HG02970 (cell line): ENCODE results near the gene TTK.
A peak's percentile ranks its signal among the peaks of the same experiment; 100 is the strongest.

Experiments
- ATAC-seq: cut with Tn5 transposase; IDR thresholded peaks from one replicate; pipeline ENCODE4 v1.9.1; 2021; ENCODE audit warnings: mild to moderate bottlenecking, moderate library complexity, moderate number of reproducible peaks; ENCODE audit not compliant: unreplicated experiment, low FRiP score

TTK gene

DNA sequence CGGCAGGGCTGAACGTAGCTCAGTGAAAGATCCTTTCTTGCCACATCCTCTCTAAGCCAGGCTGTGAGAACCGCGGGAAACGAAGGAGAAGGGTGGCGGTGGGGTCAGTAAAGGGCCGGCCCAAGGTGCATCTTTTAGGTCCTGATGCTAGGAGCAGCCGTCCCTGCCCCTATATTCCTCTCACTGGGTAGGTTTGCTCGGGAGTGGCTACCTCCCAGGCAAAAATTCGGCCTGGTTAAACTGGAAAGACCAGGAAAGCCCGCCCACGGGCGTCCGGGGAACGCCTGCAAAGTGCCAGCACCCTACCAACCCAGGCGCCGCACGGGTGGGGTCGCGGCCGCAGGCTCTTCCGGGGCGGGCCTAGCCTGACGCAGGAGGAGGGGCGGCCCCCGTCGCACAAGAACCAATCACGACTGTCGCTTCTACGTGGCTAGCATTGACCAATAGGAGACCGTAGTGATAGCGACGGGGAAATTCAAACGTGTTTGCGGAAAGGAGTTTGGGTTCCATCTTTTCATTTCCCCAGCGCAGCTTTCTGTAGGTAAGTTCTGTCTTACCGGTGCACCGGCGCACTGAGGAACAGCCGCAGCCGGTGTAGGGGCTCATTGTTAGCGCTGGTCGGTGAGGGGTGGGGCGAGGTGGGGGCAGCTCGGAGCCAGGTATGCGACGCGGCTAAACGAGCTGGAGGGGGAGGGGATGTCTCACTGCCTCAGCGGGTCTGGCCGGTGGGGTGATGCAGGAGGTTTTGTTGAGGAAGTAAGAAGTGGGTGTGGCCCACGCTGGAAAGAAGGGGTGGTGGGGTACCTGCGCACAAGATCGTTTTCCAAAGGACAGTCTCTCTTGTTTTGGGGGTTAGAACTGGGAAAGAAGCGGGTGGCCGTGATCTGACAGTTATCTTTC is at the start of gene TTK:
TSS of gene TTK (plus strand) at position 477 of the 900 bp plus-strand sequence. CDS start 1,195 bp downstream, outside the sequence.
- peak; percentile 100 for ATAC-seq

DNA sequence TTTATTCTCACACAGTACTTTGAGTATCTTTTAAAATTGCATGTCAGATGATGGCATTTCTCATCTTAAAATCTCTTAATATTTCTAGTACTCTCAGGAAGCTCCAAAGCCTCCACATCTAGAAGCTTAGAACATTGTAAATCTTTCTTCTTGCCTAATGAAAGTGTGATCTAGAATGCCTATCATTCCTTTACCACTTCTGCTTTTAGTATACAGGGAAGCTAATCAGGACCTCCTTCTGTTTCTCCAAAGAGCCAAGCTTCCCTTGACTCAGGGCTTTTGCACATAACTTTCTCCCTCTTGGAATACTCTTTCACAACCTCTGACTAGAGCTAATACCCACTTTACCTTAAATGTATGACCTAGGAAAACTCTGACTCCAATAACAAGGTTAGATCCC is 49.6 kb upstream of the TTK start:
- no peak for ATAC-seq

DNA sequence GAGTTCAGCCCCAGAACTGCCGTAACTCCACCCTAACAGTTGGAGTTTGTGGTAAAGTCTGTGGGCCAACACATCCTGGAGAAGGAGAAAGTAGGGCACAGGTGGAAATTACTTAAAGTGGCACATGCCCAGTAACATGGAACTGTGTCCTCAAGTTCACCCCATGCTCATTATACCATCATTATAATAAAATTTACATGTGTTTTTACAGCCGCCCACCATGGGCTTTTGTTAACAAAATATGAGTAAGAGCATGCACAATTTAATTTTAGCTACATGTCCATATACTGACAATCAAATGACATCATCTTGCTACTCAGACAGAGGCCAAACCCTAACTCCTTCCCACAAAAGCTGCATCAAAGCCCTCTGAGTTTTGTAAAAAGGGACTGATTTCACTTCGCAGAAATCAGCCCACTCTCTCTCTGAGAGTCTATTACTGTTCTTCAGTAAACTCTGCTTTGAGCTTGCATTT is 39.8 kb upstream of the TTK start:
- ATAC-seq: no peak

DNA sequence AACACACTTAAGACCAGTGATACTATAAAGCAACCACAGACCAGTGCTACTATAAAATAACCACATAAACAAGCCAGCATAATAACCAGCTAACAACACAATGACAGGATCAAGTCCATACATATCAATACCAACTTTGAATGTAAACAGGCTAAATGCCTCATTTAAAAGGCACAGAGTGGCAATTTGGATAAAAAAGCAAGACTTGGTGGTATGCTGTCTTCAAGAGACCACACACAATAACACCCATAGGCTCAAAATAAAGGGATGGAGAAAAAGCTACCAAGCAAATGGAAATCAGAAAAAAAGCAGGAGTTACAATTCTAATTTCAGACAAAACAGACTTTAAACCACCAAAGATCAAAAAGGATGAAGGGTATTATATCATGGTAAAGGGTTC is 37.3 kb upstream of the TTK start:
- no peak for ATAC-seq

DNA sequence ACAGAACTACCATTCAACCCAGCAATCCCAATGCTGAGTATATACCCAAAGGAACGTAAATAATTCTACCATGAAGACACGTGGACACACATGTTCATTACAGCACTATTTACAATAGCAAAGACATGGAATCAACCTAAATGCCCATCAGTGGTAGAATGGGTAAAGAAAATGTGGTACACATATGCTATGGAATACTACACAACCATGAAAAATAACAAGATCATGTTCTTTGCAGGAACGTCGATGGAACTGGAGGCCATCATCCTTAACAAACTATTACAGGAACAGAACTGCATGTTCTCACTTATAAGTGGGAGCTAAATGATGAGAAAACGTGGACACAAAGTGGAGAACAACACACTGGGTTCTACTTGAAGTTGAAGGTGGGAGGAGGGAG is 34.7 kb upstream of the TTK start:
- no peak for ATAC-seq

DNA sequence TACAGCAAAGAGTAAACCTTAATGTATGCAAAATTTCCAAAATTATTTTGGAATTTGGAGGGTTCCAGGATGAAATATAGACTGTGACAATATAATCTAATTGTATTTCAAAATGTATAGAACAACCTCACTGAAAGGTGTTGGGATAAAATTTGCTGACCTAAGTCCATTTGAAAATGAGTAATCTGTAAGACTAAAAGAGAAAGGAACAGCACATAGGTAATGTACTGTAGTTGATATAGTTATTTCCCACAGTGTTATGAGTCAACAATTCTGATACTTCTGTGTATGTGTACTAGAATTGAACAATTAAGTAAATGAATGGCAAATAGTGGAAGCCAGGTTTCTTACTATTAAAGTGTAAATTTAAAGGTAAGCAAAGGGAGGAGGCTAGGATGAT is 33.3 kb upstream of the TTK start:
- no peak for ATAC-seq

DNA sequence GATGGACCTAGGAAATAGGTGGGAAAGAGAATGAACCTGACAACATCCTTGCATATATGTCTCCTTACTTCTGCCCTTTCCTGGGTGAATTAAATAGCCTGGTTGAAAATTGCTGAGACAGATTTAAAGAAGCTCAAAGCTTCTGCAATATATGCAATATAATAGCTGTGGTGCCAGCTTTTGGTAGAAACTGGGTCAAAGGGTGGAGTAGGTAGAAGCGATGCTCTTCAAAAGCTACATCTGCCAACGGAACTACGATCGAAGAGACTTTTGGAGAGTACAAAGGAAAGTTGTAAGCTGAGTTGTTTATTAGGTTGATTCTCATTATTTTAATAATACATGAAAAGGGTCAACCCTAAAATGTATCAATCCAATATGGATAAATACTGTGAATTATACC is 22.8 kb upstream of the TTK start:
- ATAC-seq: no peak

DNA sequence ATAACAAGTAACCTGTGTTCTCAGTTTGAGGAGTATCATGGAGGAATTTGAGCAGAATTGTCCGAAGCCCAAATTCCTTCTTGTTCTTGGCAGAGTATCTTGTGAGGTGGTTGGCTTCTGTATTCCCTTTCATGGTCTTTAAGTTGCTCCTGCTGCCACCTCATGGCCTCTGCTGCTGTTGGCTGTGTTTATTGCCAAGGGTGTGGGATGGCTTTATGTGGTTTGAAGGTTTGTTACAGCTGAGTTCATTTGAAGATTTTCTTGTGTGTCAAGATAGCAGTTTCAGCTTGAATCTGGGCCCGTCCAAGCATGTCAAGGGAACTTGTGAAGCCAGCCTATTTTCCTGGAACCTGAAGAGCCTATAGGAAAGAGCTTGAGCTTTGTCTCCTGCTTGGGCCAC is 20.2 kb upstream of the TTK start:
- ATAC-seq: no peak

DNA sequence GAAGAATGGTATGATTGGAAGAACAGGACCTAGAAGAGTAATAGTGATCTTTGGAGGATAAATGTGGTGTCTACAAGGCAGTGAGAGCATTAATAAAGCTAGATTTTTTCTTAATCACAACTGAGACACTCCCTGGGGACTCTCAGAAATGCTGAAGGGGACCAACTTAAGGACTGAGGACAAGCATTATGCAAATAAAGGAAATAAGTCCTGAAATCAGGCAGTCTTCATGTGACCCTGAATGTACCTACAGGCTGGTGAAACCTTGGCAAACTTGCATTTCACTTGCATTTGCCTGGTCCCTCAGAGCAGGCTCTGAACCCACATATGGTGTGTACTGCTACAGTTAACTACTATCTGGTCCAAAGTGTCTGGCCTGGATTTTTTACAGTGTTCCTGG is 19.3 kb upstream of the TTK start:
- no peak for ATAC-seq

DNA sequence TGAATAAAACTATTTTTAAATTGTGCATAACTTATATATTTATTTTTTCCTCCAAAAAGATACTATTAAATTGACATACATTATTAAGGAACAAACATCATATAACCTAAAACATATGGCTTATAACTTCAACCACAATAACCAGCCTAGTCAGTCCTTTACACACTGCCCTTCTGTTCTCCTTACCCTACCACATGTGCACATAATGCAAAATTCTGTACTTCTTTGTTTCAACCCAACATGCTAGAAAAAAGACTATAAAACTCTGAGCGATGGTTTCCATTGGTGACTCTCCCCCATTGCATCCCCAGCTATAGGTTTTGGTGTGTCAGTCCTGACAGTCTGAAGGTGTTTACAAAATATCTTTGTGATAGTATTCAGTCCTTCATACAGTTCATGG is 14.8 kb upstream of the TTK start:
- no peak for ATAC-seq

DNA sequence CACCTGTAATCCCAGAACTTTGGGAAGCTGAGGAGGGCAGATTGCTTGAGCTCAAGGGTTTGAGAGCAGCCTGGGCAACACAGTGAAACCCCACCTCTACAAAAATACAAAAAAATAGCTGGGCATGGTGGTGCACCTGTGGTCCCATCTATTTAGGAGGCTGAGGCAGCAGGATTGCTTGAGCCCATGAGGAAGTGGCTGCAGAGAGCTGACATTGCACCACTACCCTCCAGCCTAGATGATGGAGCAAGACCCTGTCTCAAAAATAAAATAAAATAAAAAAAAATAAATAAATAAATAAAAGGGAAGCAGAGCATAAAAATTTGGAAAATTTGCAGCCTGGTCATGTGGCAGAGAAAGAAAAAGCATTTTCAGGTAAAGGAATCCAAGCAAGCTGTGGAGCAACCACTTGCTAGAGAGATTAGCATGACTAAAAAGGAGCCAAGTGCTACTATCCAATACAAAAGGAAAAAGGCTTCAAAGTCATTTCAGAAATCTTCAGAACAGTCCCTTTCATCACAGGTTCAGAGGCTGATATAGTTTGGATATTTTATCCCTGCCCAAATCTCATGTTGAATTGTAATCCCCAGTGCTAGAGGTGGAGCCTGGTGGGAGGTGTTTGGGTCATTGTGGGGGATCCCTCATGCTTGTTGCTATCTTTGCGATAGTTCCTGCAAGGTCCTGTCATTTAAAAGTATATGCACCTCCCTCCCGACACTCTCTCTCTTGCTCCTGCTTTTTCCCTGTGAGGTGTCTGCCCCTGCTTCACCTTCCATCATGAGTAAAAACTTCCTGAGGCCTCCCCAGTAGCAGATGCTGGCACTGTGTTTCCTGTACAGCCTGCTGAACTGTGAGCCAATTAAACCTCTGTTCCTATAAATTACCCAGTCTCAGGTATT is 11.2 kb upstream of the TTK start:
- ATAC-seq: no peak

DNA sequence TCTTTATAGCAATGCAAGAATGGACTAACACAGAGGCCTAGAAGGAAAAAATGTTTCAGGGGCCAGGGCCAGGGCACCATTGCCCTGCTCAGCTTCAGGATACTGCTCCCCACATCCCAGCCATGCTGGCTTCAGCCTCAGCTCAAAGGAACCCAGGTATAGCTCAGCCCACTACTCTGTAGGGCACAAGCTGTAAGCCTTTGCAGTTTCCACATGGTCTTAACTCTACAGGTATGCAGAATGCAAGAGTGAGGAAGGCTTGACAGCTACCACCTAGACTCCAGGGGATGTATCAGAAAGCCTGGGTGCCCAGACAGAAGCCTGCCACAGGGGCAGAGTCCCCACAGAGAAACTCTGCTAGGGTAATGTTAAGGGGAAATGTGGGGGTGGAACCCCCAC is 10.5 kb upstream of the TTK start:
- ATAC-seq: no peak

DNA sequence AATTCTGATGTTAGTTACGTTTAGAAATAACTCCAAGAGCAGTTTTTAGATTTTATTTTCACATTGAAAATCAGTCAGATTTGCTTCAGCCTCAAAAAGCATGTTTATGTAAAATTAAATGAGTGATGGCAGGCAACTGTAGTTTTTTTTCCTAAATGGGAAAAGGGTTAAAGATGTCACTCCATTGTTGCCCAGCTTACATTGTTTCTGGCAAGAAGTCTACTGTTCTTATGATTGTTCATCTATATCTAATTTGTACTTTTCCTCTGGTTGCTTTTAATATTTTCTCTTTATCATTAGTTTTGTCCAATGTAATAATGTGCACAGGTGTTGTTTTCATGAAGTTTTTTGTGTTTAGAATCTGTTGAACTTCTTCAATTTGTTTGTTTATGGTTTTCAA is 6.7 kb upstream of the TTK start:
- no peak for ATAC-seq

DNA sequence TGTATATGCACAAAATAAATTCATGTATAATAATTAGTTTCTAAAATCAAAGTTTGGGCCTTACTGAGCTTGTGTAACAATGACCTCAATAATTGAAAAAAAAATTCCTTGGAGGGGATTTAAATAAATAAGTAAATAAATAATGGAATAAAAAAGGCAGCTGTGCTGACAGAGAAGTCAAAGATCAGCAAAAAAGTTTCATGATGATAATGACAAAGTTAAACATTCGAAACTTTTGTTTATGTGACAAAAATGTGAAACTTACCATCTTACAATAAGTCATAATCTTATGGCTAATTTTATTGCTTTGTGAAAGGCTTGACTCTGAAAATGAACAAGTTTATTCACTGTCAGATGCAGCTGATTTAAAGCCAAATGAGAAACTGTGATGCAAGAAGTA is 3.1 kb upstream of the TTK start:
- ATAC-seq: no peak

DNA sequence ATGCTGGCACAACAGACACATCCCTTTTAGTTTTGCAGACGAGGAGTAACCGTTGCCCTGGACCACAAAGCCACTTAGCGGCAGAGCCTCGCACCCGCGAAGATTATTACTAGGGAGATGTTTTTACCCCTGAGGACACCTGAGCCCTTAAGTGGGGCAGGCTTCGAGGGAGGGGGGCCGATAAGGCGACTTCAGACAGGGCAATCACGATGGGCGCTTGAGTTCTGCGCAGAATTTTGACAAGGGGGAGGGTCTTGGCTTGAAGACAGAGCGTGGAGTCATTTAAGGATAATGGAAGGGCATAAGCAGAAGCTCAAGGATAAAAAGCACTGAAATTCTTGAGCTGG is 650 bp upstream of the TTK start:
- ATAC-seq: peak; percentile 1

DNA sequence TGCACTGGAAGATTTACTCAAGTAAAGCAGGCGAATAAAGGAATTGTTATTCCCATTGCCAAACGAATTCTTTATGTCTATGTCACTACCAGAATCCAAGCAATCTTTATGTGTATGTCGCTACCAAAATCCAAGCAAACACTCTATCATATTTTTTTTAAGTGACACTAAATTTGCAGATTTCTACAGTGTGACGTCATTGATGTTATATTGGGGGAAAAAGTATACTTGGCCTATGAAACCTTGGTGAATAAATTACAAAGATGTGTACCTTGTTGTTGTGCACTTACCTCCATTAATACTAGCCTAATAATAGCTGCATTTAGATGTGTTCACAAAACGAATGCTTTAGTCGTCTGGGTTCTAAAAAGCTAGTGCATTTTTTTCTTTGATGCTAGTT is 957 bp downstream of the TTK start:
- no peak for ATAC-seq

DNA sequence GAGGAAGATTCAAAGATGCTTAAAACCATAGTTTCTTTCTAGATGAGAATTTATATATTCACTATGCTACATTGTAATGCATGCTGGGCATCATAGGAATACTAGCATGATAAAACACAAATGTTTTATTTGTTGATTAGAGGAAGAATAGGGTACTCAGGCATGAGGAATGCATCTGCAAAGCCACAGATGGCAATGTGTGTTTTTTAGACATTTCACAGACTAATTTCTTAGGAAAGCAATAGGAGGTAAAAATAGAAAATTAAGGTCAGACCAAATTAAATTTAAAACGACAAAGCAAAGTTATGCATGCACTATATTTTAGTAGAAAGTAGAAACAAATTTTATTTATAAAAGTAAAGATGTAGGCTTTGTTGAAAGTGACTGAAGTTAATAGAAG is 2.1 kb downstream of the TTK start:
- no peak for ATAC-seq

DNA sequence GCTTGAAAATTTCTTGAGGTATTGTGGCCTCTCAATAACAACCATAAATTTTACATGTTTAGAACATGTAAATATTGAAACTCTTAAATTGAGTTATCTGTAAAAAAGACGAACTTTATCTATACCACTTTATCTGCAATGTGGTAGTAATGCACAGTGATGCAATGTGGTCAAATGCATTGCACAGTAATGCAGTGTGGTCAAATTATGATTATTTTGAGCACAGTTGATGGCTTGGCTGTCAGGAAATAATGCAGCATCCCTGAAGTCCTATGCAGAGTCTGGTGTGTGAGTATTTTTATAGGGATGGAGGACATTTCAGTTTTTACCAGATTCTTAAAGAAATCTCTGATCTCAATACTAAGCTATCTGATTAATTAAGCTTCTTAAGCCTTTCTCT is 5.1 kb downstream of the TTK start:
- no peak for ATAC-seq

DNA sequence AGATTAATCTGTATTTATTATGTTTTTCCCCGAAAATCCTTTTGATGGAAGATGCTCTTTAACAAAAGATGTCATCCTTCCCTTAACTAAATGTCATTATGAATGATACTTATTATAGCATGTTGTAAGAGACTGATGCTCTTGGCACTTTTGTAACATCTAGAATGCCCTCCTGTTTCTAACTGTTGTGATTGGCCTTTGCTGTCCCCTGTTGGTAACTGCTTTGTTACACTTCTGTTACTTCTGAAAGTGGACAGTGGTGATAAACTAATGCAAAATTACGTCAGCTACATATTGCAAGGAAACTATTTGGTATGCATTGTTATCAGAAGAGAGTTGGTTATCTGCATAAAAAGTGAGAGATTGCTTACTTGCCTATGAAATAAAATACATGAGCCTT is 5.8 kb downstream of the TTK start:
- no peak for ATAC-seq

DNA sequence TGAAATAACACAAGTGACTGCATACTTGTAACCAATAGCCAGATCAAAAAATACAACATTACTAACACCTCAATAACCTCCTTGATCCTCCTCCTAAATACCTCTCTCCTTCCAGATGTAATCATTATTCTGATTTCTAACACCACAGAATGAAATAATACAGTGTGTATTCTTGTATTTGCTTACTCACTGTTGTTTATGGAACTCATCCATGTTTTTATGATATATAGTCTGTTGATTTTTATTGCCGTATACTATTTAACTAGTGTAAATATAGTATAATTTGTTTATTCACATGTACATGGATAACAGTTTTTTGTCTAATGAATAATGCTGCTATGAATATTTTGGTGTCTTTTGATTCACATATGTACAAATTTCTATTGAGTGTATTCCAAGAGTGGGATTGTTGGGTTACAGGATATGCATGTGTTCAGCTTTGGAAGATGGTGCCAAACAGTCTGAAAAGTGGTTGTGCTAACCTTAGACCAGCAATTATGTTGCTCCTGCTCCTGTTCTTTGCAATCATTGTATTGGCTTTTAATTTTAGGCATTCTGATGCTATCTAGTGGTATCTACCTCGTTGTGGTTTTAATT is 11.5 kb downstream of the TTK start:
- no peak for ATAC-seq
